ENCODE results near the gene ACTR1B.

The ACTR1B gene

DNA sequence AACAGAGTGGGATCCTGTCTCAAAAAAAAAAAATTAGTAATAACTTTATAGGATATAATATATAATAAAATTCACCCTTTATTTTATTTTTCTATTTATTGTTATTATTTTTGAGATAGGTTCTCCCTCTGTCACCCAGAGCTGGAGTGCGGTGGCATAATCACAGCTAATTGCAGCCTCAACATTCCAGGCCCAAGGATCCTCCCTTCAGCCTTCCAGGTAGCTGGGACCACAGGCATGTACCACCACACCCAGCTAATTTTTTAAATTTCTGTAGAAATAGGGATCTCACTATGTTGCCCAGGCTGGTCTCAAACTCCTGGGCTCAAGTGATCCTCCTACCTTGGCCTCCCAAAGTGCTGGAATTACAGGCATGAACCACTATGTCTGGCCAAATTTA is 6.6 kb upstream of the ACTR1B start:
- Histone ChIP-seq H3K4me1 (ENCODE audit: insufficient read depth, low read length, severe bottlenecking) (peaks cover 9% of the 10 kb centered on the region), H4K20me1 (ENCODE audit: insufficient read depth, low read length) (no peaks in the 10 kb centered on the region), H3F3A (ENCODE audit: insufficient read depth, low read length) (no peaks in the 10 kb centered on the region), H3K79me2 (ENCODE audit: insufficient read depth, low read length) (no peaks in the 10 kb centered on the region), H3K9me2 (ENCODE audit: low read depth, low read length) (no peaks in the 10 kb centered on the region), H2AFZ (ENCODE audit: low read length) (no peak overlapping the region), H3K4me2 (ENCODE audit: low read length) (no peak overlapping the region), H3K27me3 (ENCODE audit: insufficient read depth, low read length) (no peaks in the 10 kb centered on the region), H3K9ac (ENCODE audit: low read length) (no peak overlapping the region), H3K36me3 (ENCODE audit: insufficient read depth, low read length) (no peaks in the 10 kb centered on the region), H3K27ac (ENCODE audit: low read depth, low read length, poor library complexity, severe bottlenecking) (no peak overlapping the region), H3K4me3 (ENCODE audit: low read depth, low read length, poor library complexity, severe bottlenecking) (no peak overlapping the region), H3K9me3 (ENCODE audit: low read length) (no peaks in the 10 kb centered on the region)
- TF ChIP-seq EZH2 (IDR thresholded peaks at IDR 0.05; ENCODE audit: borderline replicate concordance, low read length): no peak
- TF ChIP-seq, protein P1, sequence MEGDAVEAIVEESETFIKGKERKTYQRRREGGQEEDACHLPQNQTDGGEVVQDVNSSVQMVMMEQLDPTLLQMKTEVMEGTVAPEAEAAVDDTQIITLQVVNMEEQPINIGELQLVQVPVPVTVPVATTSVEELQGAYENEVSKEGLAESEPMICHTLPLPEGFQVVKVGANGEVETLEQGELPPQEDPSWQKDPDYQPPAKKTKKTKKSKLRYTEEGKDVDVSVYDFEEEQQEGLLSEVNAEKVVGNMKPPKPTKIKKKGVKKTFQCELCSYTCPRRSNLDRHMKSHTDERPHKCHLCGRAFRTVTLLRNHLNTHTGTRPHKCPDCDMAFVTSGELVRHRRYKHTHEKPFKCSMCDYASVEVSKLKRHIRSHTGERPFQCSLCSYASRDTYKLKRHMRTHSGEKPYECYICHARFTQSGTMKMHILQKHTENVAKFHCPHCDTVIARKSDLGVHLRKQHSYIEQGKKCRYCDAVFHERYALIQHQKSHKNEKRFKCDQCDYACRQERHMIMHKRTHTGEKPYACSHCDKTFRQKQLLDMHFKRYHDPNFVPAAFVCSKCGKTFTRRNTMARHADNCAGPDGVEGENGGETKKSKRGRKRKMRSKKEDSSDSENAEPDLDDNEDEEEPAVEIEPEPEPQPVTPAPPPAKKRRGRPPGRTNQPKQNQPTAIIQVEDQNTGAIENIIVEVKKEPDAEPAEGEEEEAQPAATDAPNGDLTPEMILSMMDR (IDR thresholded peaks at IDR 0.05; ENCODE audit: low read length): no peak

DNA sequence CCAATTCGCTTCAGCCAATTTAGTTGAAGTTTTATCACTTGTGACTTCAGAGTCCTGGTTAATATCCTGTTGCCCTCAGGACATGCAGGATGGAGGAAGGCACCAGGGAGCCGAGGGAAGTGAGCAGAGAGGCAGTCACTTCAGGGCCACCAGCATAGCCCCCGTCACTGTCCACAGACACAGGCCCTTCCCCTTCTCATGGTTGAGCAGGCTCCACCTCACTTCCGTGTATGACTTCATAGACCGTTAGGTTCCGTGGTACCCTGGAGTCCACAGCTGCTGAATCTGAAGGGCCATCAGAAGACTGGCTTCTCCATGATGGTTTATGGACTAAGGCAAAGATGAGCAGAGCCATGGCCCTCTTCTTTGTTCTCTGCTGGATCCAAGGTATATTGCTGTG is 5.6 kb upstream of the ACTR1B start, which contains the start of gene C2orf92:
Gene C2orf92, plus strand, starts transcription at position 266 of the 400 bp plus-strand sequence. Its CDS starts 76 bp downstream, at position 342.
- Histone ChIP-seq H3K4me2 (ENCODE audit: low read length) (no peak within 1 kb of the TSS; the same call in 1 of the 2 replicates), H3K4me1 (ENCODE audit: insufficient read depth, low read length, severe bottlenecking) (peaks cover 17% of the 10 kb centered on the region), H3K4me3 (ENCODE audit: low read depth, low read length, poor library complexity, severe bottlenecking) (no peak within 1 kb of the TSS), H3F3A (ENCODE audit: insufficient read depth, low read length) (no peaks in the 10 kb centered on the region), H3K9me2 (ENCODE audit: low read depth, low read length) (no peaks in the 10 kb centered on the region), H3K36me3 (ENCODE audit: insufficient read depth, low read length) (no peaks in the 10 kb centered on the region), H2AFZ (ENCODE audit: low read length) (peak within 1 kb of the TSS; percentile 3; the same call in 1 of the 2 replicates), H3K79me2 (ENCODE audit: insufficient read depth, low read length) (no peaks in the 10 kb centered on the region), H3K9ac (ENCODE audit: low read length) (no peak within 1 kb of the TSS), H4K20me1 (ENCODE audit: insufficient read depth, low read length) (no peaks in the 10 kb centered on the region), H3K9me3 (ENCODE audit: low read length) (no peaks in the 10 kb centered on the region), H3K27ac (ENCODE audit: low read depth, low read length, poor library complexity, severe bottlenecking) (no peak within 1 kb of the TSS), H3K27me3 (ENCODE audit: insufficient read depth, low read length) (no peaks in the 10 kb centered on the region)
- TF ChIP-seq EZH2 (IDR thresholded peaks at IDR 0.05; ENCODE audit: borderline replicate concordance, low read length): no peak
- TF ChIP-seq, protein P1 (IDR thresholded peaks at IDR 0.05; ENCODE audit: low read length): no peak

DNA sequence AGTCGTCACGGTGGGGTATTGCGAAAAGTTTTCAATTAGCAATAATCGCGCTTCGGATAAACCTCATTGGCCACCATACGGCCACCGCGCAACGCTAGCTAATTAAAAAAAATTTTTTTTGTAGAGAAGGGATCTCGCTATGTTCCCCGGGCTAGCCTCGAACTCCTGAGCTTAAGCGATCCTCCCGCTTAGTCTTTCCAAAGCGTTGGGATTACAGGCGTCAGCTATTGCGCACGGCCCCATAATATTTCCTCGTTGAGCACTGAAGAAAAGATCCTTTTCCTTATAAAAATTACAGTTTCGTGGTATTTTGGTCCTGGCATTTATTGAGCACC is 759 bp upstream of the ACTR1B start:
- Histone ChIP-seq H3K9ac (ENCODE audit: low read length) (peak overlapping the region; percentile 81), H3F3A (ENCODE audit: insufficient read depth, low read length) (no peaks in the 10 kb centered on the region), H3K4me2 (ENCODE audit: low read length) (peak overlapping the region; percentile 72), H3K27ac (ENCODE audit: low read depth, low read length, poor library complexity, severe bottlenecking) (peak overlapping the region; percentile 67), H3K9me2 (ENCODE audit: low read depth, low read length) (no peaks in the 10 kb centered on the region), H4K20me1 (ENCODE audit: insufficient read depth, low read length) (no peaks in the 10 kb centered on the region), H3K4me1 (ENCODE audit: insufficient read depth, low read length, severe bottlenecking) (peaks cover 33% of the 10 kb centered on the region), H3K4me3 (ENCODE audit: low read depth, low read length, poor library complexity, severe bottlenecking) (peak overlapping the region; percentile 80), H3K27me3 (ENCODE audit: insufficient read depth, low read length) (no peaks in the 10 kb centered on the region), H3K9me3 (ENCODE audit: low read length) (no peaks in the 10 kb centered on the region), H3K36me3 (ENCODE audit: insufficient read depth, low read length) (peaks cover 8% of the 10 kb centered on the region; the same call in 1 of the 2 replicates), H3K79me2 (ENCODE audit: insufficient read depth, low read length) (peaks cover 5% of the 10 kb centered on the region), H2AFZ (ENCODE audit: low read length) (peak overlapping the region; percentile 60)
- no peak for TF ChIP-seq EZH2 (IDR thresholded peaks at IDR 0.05; ENCODE audit: borderline replicate concordance, low read length)
- TF ChIP-seq, protein P1 (IDR thresholded peaks at IDR 0.05; ENCODE audit: low read length): peak; percentile 28; the same call in 1 of the 2 replicates
